HT1080 (cell line): ENCODE data around the gene RPL10A. TPM values are rescaled to one million over a fixed set of nuclear protein-coding genes. Genes with fewer than 3 reads are reported as not detected.

Source experiments
- DNase-seq: peaks from one replicate; pipeline ENCODE4 v3.0.0-alpha.2; 2015; ENCODE audit warnings: low read depth
- total RNA-seq: library from RNA; depleted of rRNA; stranded (reverse); fragments of >200 nt; shearing (Covaris generic); gene quantifications from 2 replicates; pipeline ENCODE4 v1.2.3, GENCODE V29; 2014

The RPL10A gene
- total RNA-seq, 1 experiment from 2014 or later: 2,516 TPM

GRCh38 chr6:35448191-35448590, 20.0 kb upstream of the RPL10A start:
- DNase-seq: no peak

- DNase-seq: peak; percentile 60
Observed at GRCh38 chr6:35449287-35449881, 18.8 kb upstream of the RPL10A start.

DNA sequence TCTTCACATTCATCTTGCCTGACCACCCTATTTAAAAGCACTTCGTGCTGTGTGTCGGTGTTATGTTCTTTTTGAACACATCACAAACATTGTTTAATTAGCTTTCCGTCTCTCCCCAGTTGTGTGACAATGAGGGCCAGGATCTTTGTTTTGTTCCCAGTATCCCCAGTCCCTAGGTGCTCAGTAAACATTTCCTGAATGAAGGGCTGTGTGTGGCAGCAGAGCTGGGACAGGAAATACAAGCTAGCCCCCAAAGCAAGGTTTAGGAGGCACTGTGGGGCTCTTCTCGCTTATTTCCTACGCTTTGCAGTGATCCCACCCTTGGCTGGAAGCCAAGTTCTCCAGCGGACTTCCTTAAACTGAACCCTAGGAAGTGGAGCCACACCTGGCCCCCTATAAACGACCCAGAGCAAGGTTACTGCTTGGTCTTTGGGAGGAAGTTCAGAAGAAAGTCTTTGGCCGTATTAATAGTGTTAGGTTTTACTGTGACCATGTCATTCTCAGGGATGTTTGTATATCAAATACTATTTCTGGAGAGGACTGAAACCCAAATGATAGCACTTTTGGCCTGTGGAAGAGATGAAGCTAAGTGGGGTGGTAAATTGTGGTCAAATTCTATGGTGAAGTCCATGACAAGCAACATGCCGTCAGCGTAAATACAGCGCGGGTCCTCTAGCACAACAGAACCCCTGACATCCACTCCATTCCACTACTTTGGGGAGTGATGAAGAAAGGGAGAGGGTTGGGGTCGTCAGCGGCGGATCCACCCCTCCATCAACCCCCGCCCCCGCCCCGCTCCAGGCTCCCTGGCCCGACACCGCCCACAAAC, 16.6 kb upstream of the RPL10A start:
- no peak for DNase-seq

DNA sequence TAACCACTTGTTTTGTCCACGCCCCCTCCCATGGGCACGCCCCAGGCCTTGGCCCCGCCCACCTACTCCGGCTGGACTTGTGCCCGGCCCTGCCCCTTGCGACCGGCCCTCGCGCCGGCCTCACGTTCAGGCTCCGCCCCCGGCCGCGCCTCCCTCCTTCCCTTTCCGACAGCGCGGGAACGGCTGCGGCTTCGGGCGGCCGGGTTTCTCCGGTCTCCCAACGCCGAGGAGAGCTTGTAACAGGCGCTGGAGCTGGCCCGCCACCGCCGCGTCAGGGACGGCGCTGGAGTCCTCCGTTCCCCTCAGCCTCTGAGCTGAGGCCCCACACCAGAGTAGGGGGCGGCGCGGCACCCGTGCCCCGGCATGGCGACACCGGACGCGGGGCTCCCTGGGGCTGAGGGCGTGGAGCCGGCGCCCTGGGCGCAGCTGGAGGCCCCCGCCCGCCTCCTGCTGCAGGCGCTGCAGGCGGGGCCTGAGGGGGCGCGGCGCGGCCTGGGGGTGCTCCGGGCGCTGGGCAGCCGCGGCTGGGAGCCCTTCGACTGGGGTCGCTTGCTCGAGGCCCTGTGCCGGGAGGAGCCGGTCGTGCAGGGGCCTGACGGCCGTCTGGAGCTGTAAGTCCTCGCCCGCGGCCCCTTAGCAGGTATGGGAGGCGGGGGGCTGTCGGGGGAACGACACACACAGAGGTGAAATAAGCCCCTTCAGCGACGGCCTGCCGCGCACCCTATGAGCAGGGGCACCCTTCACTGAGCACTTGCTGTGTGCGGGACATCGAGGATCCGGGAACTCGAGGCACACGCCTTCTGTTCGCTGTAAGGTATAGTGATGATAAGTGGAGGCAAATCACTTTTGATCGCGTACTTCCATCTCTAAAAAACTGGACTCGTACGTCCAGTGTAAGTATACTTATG, 15.8 kb upstream of the RPL10A start, which contains the start of gene FANCE:
FANCE (plus strand) TSS at position 156 of the 908 bp plus-strand sequence; CDS start at position 364, 208 bp downstream.
- DNase-seq: peak; percentile 86

- DNase-seq: no peak
Observed at GRCh38 chr6:35453236-35453635, 15.0 kb upstream of the RPL10A start.

DNA sequence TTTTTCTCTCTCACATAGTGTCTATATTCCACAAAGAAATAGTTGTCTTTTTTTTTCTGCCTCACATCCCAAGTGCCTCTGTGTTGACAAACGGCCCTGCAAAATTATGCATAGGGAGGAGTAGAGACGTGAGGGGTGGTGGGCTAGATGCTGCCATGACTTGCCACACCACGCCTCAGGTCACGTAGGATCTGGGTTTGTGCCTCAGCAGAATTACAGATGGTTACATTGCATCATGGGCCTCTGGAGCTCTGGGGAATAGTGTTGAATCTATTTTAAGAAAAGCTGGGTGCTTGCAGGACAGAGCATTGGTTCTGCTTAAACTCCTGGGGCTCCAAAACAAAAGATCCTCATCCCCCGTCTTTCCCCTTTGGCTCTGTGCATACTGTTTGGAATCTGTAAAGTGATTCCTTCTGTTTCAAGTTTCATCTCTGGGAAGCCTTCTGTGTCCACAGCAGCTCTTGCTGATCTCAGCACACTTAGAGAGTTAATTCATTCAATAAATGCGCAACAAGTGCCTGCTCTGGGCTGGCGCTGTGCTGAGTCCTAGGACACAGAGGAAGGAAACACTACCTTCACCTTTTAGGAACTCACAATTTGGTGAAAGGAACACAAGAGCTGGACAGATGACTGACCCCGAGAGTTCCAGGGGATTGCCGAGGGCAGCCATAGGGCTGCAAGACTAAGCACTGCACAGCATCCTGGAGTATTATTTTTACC, 13.7 kb upstream of the RPL10A start:
- DNase-seq: no peak

DNA sequence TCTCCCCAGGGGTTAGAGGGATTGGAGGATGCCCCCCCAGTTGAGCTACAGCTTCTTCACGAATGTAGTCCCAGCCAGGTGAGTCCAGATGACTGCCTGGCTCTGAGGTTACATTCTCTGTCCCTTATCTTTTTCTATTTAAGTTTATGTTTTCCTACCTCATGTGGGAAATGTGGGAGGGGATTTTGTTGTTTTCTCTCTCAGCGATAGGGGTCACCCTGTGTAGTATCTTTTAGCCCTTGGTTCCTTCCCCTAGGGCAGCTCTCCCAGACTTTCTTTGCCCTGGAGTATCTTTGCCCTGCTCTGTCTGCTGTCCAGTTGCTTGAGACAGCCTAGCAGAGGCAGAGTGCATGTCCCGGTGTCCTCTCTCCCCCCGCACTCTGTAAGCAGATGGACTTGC, 10.3 kb upstream of the RPL10A start:
- no peak for DNase-seq

- no peak for DNase-seq
Observed at GRCh38 chr6:35461270-35461669, 6.9 kb upstream of the RPL10A start.

- DNase-seq: no peak
Observed at GRCh38 chr6:35463292-35463691, 4.9 kb upstream of the RPL10A start.

DNA sequence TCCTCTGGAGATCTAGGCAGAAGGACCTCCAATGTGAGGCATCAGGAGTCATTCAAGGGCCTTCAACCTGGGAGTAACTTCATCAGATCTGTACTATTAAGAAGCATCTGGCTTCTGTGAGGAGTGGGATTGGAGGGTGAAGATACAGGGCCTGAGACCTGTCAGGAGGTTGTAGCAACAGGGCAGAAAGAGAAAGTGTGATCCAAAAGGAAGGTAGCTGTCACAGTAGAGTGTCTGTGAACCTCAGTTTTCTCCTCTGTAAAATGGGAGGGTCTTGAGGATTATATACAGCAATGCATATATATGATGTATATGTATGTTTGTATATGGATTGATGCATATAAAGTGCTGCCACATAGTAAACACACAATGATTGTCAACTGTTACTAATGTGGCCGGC, 2.6 kb upstream of the RPL10A start:
- no peak for DNase-seq

- DNase-seq: no peak
Observed at GRCh38 chr6:35468980-35469750, 964 bp downstream of the RPL10A start.

GRCh38 chr6:35469751-35470662, 1.8 kb downstream of the RPL10A start:
- no peak for DNase-seq

DNA sequence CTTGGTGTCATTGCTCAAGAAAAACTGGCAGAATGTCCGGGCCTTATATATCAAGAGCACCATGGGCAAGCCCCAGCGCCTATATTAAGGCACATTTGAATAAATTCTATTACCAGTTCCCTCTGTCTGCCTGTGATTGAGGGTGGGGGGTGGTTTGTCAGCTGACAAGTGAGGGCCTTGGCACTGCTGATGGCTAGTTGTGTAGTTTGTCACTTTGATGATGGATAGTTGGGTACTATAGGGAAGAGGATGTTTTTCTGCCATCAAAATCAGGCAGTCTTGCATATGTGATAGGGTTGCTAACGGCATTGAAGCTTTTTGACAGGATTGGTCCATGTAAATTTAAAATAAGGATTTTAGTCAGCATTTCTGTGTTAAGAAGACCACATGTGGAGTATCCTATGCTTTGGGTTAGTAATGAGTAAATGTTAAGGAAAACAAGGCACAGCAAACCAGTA, 2.5 kb downstream of the RPL10A start:
- no peak for DNase-seq

GRCh38 chr6:35471836-35472345, 3.7 kb downstream of the RPL10A start:
- DNase-seq: no peak

GRCh38 chr6:35473075-35473849, 5.1 kb downstream of the RPL10A start:
- DNase-seq: no peak

DNA sequence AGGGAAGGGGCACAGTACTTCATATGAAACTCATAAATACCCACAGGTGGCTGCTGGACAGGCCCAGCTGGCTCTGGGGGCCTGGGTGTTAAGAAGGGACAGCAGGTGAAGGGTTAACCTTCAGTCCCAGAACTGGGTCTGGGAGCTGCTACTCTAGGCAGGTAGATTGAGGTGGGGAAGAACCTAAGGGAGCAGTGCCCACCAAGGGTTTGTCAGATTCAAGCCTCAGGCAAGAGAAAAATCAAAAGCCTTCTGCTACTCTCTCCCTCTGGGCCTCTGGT, 5.6 kb downstream of the RPL10A start:
- no peak for DNase-seq

GRCh38 chr6:35474131-35474941, 6.1 kb downstream of the RPL10A start:
- no peak for DNase-seq
